Stimulated activated CD8-positive, alpha-beta memory T cell treated with anti-CD3 and anti-CD28 coated beads, Interleukin-15, amount 100 ng/mL, for 24 hours (primary cell): ENCODE results near the gene NCKAP1.
"Not testable (repeated sequence)": the region's sequence is repeated elsewhere in the genome, so short reads cannot be mapped to it uniquely, and the experiment has no call there.

Experiments
- DNase-seq: peaks from one replicate; pipeline ENCODE4 v3.0.0-alpha.2; 2020; ENCODE audit warnings: low read depth

The NCKAP1 gene

DNA sequence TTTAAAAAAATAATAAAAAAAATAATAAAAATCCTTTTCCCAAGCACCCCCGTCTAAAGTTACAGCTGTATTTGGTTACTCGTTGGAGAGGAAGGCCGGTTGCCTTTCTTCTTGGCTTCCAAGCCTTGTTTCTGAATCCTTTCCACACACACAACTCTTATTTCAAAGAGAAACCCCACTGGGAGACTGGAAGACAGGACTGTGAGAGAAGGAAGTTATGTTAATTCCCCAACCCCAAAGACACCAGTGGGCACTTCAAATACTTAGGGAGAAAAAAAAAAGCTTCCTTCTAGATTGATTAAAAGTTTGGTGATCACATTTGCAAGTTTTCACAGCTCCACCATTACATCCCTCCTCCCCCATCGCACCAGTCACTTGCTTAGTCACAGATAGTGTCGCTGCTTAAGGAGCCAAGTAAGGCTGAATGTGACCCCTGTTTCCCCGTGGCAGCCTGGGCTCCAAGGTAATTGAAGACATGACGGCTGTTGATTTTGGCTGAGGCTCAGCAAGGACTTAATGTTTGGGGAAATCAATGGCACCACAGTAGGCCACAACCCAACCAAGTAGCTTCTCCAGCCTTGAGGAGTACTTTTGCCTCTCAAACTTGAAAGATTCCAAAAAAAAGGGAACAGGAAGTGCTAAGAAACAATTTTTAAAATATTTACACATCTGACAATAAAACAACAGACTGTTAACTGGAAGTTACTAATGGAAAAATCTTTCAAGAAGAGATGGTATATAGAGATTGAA is 131.0 kb downstream of the NCKAP1 start:
- DNase-seq, result no peak

DNA sequence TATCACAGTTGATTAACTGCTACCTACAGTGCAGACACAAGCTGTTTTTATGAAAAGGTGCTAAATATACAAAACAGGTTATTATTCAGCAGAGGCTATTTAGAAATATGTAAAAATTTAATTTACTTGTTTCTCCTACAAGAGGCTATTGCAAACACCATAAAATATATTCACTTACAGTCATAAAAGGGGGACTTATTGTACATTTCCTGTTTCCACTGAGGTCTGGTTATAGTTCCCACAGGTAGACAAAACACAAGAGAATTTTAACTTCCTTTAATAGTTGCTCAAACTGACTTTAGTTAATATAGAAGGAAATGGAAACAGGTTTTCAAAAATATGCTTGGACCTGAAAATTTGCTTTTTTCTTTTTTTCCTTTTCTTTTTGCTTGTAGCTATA is 131.8 kb downstream of the NCKAP1 start:
- DNase-seq, result no peak

DNA sequence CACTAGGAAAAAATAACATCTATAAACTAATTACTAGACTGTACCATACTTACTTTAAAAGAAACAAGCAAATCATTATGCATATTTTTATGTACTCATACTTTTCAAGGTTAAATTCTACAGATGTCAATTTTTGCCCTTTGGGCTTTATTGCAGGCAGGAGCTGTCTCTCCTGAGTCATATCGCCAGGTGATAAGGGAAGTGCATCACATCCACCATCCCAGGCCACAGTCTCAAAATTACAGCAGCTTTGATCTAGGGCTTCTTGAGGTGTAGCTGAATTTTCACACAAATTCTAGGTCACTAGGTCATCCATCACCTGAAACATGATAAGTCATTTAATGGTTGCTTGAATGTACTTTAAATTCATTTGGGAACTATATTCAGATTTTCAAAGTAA is 133.4 kb downstream of the NCKAP1 start:
- DNase-seq, result no peak

DNA sequence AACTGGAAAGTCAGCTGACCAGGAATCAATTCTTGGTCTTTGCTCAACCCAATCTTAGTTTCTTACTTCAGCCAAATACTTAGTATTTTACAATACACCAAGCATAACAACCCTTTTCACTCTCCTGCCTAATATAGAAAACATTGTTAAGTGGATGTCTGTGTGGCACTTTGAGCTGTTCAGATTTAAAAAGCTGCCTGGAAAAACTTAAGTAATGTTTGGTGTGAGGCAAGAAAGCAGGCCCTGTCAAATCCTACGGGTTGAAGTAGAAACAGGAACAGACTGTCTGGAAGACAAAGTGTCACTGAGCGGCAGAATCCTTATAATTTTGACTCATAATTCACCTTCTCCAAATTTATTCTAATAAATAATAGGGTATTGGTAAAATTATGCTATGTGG is 134.7 kb downstream of the NCKAP1 start:
- no peak for DNase-seq

DNA sequence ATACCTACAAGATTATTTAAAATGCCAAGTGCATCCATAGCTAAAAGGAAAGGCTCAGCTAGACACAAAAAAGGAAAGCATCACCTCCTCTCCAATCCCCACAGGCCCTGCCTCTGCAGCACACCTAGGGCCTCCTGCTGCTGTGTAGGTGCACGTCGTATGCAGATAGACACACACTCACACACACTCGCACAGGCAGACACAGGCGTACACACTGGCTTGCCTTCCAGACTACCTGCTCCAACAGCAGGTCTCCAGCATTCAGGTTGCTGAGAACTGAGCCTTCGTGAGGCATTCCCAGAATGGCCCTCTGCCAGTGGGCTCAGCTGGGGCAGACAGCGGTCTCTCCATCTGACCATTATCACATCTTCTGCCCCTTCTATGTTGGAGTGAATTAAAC is 136.5 kb downstream of the NCKAP1 start:
- no peak for DNase-seq

DNA sequence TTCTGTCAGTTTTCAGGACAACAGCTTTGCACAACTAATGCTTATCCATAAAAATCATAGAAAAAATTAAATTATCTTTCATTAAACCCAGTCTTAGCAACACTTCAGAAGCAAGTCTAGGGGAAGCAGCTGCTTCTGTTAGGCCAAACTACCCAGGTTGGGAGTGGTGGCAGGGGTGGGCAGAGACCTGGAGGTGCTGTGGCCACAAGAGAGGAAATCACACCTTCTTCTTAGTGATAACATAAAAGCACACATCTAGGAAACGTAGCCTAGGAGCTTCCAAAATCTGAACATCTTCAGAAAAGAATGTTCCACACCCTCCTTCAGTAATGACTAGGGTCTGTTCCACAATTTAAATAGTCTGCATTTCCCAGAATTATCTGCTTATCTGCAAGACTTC is 139.5 kb downstream of the NCKAP1 start:
- DNase-seq, result no peak

DNA sequence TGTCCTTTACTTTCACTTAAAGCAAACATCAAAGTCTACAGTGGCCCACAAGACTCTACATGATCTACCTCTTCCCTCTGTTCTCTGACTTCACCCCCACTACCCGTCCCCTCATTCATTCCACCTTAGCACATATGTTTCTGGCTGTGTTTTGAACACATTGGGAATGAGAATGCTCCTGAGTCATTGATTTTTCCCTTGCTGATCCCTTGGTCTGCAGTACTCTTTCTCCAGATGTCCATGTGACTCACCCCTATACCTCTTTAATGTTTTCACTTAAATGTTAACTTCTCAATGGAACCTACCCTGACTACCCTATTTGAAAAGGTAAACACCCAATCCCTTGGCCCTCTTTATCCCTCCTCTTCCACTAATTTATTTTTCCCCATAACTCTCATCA is 141.1 kb downstream of the NCKAP1 start:
- no peak for DNase-seq

DNA sequence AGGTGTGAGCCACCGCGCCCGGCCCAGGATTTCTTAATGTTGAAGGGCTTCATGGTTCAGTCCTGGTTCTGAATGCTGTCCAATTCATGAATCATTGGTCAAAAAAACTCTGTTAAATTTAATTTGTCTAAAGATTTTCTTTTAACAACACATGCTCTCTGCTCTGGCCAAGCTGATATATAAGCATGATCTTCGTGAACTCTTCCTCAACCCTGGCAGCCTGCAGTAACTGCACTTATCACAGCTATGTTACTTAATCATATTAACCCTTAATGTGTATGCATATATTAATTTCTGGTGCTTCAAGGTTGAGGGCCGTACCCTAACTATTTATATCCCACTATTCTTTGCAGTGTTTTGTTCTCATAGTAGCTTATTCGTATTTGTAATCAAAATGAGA is 142.5 kb downstream of the NCKAP1 start:
- DNase-seq, result no peak

DNA sequence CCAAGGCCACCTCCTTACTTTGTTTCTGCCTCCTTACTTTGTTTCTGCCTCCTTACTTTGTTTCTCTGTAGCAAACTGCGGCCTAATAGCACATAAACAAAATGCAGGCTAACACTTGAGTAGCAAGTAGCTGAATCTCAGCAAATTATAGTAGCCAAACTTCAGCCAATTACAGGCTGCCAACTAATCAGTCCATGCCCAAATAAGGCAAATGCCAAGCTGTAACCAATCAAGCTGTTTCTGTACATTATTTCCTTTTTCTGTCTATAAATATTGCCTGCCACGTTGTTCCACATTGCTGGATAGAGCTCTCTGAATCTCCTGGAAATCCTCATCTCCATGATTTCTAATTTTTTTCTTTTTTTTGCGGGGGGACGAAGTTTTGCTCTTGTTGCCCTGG is 143.1 kb downstream of the NCKAP1 start:
- DNase-seq, result no peak

DNA sequence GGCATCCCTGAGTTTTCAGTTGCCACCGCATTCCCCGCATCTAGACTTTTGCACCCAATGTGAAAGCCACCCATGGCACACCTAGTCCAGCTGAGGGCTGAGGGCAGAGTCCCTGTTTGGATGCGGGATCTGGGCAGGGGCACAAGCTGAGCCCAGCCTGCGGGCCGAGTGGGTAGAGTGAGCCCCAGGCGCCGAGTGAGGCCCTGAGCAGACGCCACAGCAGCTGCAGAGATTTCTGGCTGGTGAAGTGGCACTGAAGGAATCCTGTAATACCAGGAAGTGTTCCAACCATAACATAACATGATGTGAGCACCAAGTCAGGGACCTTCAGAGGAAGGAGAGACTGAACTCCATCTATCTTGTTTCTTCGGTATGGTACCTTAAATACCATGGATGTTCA is 144.1 kb downstream of the NCKAP1 start:
- no peak for DNase-seq

DNA sequence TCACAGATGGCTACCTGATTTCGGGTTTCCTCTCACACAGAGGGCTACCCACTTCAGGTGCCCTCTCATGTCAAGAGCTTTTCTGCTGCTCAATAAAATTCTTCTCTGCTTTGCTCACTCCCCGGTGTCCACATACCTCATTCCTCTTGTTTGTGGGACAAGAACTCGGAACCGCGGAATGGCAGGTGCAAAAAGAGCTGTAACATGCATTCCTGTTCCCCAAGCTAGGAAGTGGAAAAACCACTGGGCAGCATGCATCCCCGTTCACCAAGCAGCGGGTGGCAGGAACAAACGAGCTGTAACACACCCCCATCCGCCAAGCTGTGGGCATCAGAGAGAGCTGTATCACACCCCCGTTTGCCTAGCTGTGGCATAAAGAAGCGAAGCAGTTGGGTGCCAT is 144.6 kb downstream of the NCKAP1 start:
- no peak for DNase-seq

DNA sequence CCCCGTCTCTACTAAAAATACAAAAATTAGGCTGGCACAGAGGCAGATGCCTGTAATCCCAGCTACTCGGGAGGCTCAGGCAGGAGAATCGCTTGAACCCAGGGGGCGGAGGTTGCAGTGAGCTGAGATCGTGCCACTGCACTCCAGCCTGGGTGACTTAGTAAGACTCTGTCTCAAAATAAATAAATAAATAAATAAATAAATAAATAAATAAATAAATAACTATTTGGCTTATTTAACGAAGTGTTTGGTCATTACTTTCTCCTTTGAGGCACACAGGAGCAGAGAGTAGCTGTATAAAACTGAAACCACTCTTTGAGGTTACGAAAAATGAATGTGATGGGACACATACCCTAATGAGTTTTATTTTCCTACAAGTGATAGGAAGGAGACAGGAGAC is 145.2 kb downstream of the NCKAP1 start:
- not testable (repeated sequence) for DNase-seq

DNA sequence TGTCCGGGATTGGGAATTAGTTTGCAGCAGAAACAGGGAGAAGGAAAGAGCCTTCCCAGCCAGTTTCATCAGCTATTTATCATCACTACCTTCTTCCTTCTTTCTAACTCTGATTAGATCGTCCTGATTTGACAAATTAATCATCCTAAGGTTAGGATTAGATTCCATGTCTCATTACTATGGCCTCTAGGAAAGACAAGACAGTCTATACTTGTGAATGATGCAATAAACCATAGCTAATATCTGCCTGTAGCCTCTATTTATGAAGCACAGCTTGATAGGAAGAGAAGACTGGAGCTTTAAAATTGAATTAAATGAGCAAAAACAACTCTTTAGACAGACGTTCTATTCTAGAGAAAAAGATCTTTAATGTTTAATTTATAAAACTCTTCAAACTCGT is 146.6 kb downstream of the NCKAP1 start:
- DNase-seq, result no peak

DNA sequence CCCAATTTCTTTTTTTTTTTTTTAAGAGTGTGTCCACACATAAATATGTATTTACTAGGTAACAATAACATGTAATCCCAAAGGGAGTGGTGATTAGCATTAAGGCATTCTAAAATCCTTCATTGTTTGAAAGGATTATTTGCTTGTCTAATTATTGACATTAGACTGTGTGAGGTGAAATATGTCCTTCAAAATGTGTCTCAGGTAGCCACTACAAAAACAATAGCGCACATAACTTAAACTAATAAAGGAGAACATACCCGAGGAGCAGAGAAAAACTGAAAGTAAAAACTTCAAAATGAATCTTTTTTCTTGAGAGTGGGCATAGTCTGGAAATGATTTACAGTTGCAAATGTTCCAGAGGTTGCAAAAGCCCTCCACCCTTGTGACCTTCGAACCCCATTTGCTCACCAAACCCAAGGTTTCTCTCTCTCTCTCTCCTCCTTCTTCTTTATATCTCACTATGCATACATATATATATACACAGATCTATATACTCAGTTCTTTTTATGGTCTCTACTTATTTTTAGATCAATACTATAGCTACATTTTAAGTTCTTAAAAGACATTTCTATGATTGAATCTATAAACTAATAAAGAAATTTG is 147.4 kb downstream of the NCKAP1 start:
- DNase-seq, result no peak

DNA sequence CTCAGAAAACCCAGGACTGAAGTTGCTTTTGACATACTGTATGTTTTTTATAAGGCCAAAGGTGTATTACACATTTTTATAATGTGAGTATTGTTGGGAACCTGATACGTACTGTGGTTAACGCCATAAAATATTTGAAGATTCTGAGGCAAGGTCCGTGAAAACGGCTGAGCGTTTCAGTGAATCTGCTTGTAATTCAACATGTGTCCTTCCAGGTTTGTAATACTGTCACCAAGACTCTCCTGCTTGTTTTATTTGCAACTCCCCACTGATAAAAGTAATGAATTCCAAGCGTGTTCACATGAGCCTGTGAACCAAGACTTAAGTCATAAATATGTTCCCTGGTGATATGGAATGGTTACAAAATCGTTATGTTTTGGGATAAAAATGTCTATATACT is 148.0 kb downstream of the NCKAP1 start:
- no peak for DNase-seq

DNA sequence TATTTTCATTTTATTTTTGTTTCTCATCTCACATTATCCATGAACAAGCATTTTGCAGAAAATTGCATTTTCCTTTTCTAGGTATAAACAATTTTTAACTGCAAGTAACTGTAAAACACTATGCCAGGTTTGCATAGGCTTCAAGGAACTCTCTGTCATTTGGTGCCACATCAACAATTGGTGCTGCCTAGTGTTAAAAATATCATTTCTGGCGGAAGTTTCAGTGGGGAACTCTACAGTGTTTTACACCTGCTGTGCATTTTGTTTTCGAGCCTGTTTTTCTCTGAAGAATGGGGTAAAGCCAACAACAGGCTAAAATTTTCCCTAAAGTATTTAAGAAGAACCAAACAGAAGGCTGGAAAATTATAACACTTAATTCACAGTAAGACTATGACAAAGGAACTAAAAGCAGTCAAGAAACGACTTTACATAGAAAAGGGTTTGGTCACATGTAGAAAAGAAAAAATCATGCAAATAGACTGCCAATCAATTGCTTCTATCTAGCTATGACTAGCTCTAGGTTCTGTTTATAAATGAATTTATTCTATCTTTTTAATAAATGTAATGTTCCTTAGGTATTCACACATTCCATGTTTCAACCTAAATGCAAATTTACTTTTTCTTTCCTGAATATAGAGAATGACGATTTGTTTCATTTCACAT is 150.4 kb downstream of the NCKAP1 start:
- no peak for DNase-seq

DNA sequence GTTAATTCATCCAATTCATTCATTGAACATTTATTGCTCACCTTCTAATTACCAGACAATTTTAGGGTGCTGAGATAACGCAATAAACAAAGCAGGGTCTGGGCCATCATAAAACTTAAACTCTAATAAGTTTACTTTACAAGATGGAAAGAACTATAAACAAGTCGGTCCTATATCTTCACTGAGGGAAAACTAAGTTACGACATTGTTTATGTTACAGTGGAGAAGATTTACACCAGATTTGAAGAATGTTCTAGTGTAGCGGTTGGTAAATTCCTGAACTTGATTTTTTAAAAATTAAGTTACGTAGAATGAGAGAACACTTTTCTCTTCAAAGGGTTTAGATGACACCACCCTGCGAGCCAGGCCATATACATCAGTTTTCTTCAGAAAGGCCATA is 151.2 kb downstream of the NCKAP1 start:
- DNase-seq, result no peak

DNA sequence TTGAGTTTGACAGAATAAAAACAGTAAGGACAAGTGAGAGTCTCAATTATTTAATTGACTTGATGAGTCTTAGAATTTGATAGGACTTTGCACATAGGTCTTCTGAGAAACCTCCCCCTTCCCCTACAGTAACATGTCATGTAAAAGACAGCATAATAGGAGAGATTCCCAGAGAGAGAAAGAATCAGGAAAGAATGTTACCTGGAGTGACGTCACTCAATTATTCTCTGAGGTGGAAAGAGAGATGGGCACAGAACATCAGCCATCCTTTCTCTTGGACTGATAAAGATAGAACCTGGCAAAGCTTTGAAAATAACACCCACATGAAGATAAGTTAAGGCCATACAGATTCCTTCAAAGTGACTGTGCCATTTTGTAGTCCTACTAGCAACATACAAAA is 152.5 kb downstream of the NCKAP1 start:
- DNase-seq, result no peak

DNA sequence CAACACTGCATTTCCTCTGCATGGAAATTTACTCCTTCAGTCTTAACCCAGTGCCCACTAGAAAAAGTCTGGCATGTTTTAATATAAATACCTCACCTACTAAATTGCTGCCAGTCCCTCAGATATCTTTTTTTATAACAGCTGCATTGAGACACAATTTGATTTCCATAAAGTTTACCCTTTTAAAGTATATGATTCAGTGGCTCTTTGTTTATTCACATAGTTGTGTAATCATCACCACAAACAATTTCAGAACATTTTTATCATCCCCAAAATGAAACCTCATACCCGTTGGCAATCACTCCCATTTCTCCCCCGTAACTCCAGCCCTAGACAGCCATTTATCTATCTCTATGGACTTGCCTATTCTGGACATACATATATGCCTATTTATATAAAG is 154.8 kb downstream of the NCKAP1 start:
- no peak for DNase-seq

DNA sequence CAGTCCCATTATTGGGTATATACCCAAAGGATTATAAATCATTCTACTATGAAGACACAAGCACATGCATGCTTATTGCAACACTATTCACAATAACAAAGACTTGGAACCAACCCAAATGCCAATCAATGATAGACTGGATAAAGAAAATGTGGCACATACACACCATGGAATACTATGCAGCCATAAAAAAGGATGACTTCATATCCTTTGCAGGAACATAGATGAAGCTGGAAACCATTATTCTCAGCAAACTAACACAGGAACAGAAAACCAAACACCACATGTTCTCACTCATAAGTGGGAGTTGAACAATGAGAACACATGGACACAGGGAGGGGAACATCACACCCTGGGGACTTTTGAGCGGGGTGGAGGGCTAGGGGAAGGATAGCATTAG is 158.2 kb downstream of the NCKAP1 start:
- DNase-seq, result not testable (repeated sequence)

DNA sequence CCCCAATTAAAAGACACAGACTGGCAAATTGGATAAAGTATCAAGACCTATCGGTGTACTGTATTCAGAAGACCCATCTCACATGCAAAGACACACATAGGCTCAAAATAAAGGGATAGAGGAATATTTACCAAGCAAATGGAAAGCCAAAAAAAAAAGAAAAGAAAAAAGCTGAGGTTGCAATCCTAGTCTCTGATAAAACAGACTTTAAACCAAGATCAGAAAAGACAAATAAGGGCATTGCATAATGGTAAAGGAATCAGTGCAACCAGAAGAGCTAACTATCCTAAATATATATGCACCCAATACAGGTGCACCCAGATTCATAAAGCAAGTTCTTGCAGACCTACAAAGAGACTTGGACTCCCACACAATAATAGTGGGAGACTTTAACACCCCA is 161.6 kb downstream of the NCKAP1 start:
- DNase-seq, result not testable (repeated sequence)

DNA sequence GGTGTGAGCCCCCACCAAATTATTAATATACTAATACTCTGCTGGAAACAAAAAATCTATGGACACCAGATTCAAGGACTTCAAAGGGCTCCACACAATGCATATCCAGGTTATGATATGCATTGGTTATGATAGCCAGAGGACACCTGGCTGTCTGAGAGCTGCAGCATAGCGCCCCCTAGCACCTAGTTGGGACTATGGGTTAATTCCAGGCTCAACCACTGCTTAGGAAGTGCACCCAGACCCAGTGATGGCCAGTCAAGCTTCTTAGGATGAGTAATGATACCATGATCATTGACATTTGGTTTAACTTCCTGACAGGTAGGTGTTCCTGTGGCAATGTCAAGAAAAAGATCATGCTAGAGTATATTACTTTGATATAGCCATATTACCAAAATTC is 168.0 kb downstream of the NCKAP1 start:
- DNase-seq, result no peak

DNA sequence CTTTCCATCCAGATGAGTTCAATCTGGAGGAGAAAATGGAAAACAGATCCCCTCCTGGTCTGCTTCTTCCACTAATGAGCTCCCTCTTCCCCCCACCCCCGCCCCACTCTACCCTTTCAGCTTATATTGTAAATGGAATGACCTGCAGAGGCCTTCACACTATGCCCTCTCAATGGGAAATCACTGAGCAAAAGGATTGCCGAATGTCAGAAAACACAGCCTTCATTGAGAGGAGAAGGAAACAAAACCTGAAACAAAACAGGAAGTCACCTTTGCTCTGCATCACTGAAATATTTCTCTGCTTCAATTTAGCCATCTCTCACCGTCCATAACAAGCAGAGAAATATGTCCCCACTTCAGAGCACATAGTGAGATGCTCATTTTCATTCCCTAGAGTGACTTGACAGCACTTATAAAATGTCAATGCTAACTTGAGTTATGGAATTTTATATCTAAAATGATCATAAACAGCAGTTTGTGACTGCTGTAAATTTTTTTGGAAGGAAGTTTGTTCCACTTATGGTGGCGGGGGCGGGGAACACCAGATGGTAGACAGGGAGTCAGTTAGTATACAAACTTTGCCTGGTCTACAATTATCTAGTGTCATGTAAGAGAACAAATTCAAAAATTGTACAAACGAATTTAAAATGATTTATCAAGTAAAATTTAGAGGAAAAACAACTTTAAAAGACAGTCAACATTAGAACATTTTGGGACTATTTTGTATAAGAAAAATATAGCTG is 170.0 kb downstream of the NCKAP1 start:
- DNase-seq, result no peak
